Heart right ventricle (tissue), 16 donors: ENCODE measurements around the gene LMTK3. TPM values are rescaled to one million over a fixed set of nuclear protein-coding genes. Genes with fewer than 3 reads are reported as not detected.

Source experiments
- ATAC-seq, 8 donors: fragments of 200-7000 bp; cut with Tn5 transposase; one replicate each; pipeline ENCODE4 v1.9.1; 2020; ENCODE audit warnings: mild to moderate bottlenecking in 8 of 8, moderate library complexity in 8 of 8, moderate number of reproducible peaks in 1 of 8
- DNase-seq, 2 donors: peaks; one replicate each; pipeline ENCODE4 v3.0.0-alpha.2; 2020
- H3K27ac ChIP-seq, 10 donors: fragments of 200-600 bp; sonication (generic) in 2 of 10; one replicate each; pipeline versions ENCODE4 v1.5.0 to v1.8.0; 2020 to 2022; ENCODE audit warnings: mild to moderate bottlenecking in 3 of 10
- H3K27me3 ChIP-seq, 7 donors: fragments of 200-600 bp; one replicate each; pipeline ENCODE4 v1.8.0; 2021 to 2022; ENCODE audit warnings: mild to moderate bottlenecking in 2 of 7
- H3K36me3 ChIP-seq, 9 donors: fragments of 200-600 bp; sonication (generic) in 1 of 9; one replicate each; pipeline versions ENCODE4 v1.5.0 to v1.8.0; 2020 to 2022; ENCODE audit warnings: mild to moderate bottlenecking in 2 of 9
- H3K4me1 ChIP-seq, 9 donors: fragments of 200-600 bp; sonication (generic) in 1 of 9; one replicate each; pipeline versions ENCODE4 v1.5.0 to v1.8.0; 2020 to 2022; ENCODE audit warnings: mild to moderate bottlenecking in 4 of 9
- H3K4me3 ChIP-seq, 10 donors: fragments of 200-600 bp; sonication (generic) in 2 of 10; one replicate each; pipeline versions ENCODE4 v1.5.0 to v1.8.0; 2020 to 2022; ENCODE audit warnings: mild to moderate bottlenecking in 7 of 10, moderate library complexity in 2 of 10
- H3K9me3 ChIP-seq, 11 donors: fragments of 200-600 bp in 10 of 11; sonication (generic) in 2 of 11; one replicate each; pipeline versions ENCODE4 v1.5.0 to v1.8.0; 2013 to 2022; ENCODE audit warnings: mild to moderate bottlenecking in 2 of 11, control low read depth in 1 of 11, moderate library complexity in 1 of 11
- WGBS, 2 donors: extraction: QIAGEN DNeasy Blood & Tissue Kit; methylation state at CpG; one replicate each; pipeline ENCODE4 v1.1.7; 2013; ENCODE audit warnings: inconsistent platforms in 1 of 2; 5-methylcytosine and 5-hydroxymethylcytosine counted together
- intact Hi-C, 10 donors: fragments of 100-400 bp; cut with DNase I; formaldehyde crosslinking; loops; one replicate each; pipeline versions ENCODE4 v1.11.1 to v1.14.2; 2022
- polyA plus RNA-seq, 2 donors: library from polyadenylated mRNA; stranded (reverse); fragments of 200-250 nt; gene quantifications; one replicate each; pipeline ENCODE4 v1.2.3, GENCODE V29; 2013
- total RNA-seq, 10 donors: library from RNA; stranded (reverse); fragmentation: NEBNext Ultra II Directional in 3 of 10; extraction: Animal tissue kit (Norgen Biotek cat#: 25700) in 3 of 10; gene quantifications; one replicate each; pipeline versions ENCODE4 v1.2.1 to v1.2.4, GENCODE V29; 2021 to 2023
- TF ChIP-seq, protein P1 (sequence below), 9 donors: fragments of 200-600 bp; sonication (generic) in 2 of 9; IDR thresholded peaks; one replicate each; pipeline versions ENCODE4 v1.5.0 to v1.8.0; 2021 to 2022; ENCODE audit warnings: antibody characterized with exemption in 9 of 9, mild to moderate bottlenecking in 5 of 9, moderate library complexity in 1 of 9
- donor health status: Arrhythmogenic right ventricular cardiomyopathy.
- donor health status: ischemic (EF 13 %, LVEDD 7.1; RV severe dilation, severe dysfunction).
- donor health status: healthy with polysubstance abuse.
- donor health status: DM: no; HTN: yes; CAD: no.
- donor health status: DM: no; HTN: no; CAD: no.
- donor health status: ischemic (EF 25% LVEDD 6.9; RV normal size, moderate dysfunction).
- donor health status: ischemic (EF 25% LVEDD 5.7; RV mildly dilated, moderate dysfunction).
- donor health status: healthy.
- donor health status: DM: yes; HTN: yes; CAD: no.
- donor health status: Ischemic cardiomyopathy.
- donor health status: ischemic (EF 35%, LVEDD 5.7; RV mildly dilated, moderate dysfunction).
- donor health status: nonischemic (EF 11% LVEDD 7.7; RV severe dilation, severe dysfunction).
- donor health status: DM: yes; HTN: yes; CAD: no.
- donor health status: PGD.
- donor health status: ischemic (EF 29% LVEDD 5.4; RV normal size, mild dysfunction).
- donor health status: nonischemic (EF 23%, LVEDD 6.1; RV moderate dilation, normal function).

The LMTK3 gene
- total and polyA plus RNA-seq, 12 donors = 0.12 to 1.5 (median 0.88) TPM

DNA sequence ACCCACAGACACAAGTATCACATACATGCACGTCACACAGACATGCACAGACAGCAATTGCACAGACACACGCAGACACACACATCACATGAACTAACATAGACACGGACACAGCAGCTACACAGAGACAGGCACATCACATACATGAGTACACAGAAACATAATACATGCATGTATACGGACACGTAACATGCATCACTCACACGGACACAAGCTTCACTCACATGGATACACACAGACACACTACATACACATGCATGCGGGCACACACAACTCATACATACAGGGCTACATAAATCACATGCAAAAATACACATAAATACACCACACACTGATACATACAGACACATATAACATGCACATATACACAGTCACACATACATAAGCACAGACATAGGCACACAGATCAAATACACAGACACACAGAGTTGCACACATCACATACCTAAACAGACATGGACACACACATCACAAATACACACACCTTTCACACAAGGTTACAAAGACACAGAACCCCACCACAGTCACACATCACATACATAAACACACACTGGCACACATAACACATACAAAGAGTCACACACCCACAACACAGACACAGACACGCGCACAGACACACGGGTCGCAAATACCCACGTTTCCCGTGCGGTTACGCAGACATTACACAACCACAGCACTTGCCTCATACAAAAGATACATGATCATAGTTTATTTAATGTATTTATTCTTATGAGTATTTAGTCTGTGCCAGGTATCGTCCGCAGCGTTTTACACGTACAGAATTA lies 1.1 kb upstream of the LMTK3 start:
- DNase-seq (no peak), ATAC-seq (no peak)
- Histone ChIP-seq H3K4me3 (peak overlapping the region in 3 of 10 donors; percentile 42 to 66 (median 64)), H3K27ac (no peak overlapping the region), H3K27me3 (peaks cover 4 to 48% (median 35%) of the 10 kb centered on the region in 7 donors), H3K9me3 (no peaks in the 10 kb centered on the region), H3K4me1 (peaks cover 0 to 27% (median 12%) of the 10 kb centered on the region in 9 donors), H3K36me3 (no peaks in the 10 kb centered on the region)
- intact Hi-C loops = loop anchor here in 2 of 10 donors (5.0 kb wide), 1 partner anchor 70 kb away; no protein-coding TSS in a partner anchor
- 45 to 46% methylated on average over 19 of the region's 19 CpGs for WGBS, 2 donors
- TF ChIP-seq, protein P1, sequence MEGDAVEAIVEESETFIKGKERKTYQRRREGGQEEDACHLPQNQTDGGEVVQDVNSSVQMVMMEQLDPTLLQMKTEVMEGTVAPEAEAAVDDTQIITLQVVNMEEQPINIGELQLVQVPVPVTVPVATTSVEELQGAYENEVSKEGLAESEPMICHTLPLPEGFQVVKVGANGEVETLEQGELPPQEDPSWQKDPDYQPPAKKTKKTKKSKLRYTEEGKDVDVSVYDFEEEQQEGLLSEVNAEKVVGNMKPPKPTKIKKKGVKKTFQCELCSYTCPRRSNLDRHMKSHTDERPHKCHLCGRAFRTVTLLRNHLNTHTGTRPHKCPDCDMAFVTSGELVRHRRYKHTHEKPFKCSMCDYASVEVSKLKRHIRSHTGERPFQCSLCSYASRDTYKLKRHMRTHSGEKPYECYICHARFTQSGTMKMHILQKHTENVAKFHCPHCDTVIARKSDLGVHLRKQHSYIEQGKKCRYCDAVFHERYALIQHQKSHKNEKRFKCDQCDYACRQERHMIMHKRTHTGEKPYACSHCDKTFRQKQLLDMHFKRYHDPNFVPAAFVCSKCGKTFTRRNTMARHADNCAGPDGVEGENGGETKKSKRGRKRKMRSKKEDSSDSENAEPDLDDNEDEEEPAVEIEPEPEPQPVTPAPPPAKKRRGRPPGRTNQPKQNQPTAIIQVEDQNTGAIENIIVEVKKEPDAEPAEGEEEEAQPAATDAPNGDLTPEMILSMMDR (IDR thresholded peaks at IDR 0.05) = no peak

DNA sequence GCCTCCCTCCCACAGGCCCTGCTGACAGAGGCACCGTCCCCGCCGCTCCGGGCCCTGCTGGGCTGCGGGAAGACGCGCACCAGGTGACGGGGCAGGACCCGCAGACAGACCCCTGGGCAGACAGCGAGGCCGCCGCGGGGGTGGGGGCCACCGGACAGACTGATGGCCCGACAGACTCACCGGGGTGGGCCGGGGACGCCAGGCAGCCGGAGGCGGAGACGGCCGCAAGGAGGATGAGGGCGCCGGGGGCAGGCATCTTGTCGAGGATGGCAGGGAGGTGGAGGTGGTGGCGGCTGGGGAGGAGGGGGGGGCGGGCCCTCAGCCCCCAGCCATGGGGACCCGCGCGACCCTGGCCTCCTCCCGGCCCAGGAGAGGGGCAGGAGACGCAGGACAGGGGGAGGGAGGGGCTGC lies 309 bp downstream of the LMTK3 start:
- DNase-seq = no peak
- ATAC-seq = no peak
- Histone ChIP-seq H3K4me1 (peaks cover 0 to 27% (median 12%) of the 10 kb centered on the region in 9 donors), H3K4me3 (peak overlapping the region in 6 of 10 donors; percentile 3 to 37 (median 26)), H3K27me3 (peaks cover 4 to 48% (median 35%) of the 10 kb centered on the region in 7 donors), H3K27ac (no peak overlapping the region), H3K36me3 (no peaks in the 10 kb centered on the region), H3K9me3 (no peaks in the 10 kb centered on the region)
- intact Hi-C loops = loop anchor here in 3 of 10 donors (2.0 to 5.0 kb wide), 2 partner anchors 63 to 71 kb away; no protein-coding TSS in a partner anchor
- TF ChIP-seq, protein P1 (IDR thresholded peaks at IDR 0.05) = no peak
- WGBS, 2 donors = 1 to 2% methylated on average over 30 to 31 of the region's 32 CpGs

DNA sequence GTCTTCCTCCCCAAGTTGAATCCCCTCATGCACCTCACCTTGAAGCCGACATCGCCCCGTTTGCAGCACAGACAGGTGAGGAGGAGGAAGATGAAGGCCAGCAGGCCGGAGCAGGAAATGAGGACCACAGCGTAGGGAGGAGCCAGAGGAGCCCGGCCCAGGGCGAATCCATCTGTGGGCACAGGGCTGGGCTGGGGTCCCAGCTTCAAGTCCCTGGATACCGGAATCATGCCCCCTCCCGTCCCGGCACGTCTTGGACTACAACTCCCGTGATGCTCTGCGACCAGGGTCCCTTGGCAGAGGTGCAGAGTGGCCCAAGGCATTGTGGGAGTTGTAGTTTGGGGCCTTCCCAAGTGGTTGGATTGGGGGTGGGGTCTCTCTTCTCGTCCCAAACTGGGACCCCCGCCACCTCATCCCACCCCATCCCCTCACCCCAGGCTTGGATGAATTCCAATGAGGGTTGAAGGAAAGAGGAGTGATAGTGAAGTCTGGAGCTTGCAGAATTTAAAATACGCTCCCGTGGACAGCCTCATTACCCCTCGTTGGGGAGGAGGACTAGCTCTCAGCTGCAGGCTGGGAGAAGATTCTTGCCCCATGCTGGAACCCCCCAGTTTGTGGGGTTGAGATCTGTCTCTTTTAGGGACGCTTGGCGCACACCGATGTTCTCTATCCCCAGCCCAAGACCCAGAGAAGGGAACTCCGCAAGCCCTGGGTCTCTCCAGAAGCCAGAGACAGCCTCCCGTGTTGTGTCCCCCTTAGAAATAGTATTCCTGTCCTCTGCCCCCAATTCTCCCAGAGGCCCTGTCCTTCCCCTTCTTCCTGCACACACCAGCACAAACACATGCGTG lies 990 bp downstream of the LMTK3 start:
- H3K4me3 ChIP-seq = peak overlapping the region in 8 of 10 donors; percentile 17 to 37 (median 26)
- no peaks in the 10 kb centered on the region for H3K36me3 ChIP-seq
- WGBS, 2 donors = 11 to 12% methylated on average over 24 of the region's 24 CpGs
- DNase-seq = peak; percentile 60 to 79
- H3K27ac ChIP-seq = no peak overlapping the region
- peaks cover 4 to 48% (median 35%) of the 10 kb centered on the region in 7 donors for H3K27me3 ChIP-seq
- no peaks in the 10 kb centered on the region for H3K9me3 ChIP-seq
- peaks cover 0 to 27% (median 12%) of the 10 kb centered on the region in 9 donors for H3K4me1 ChIP-seq
- TF ChIP-seq, protein P1 (IDR thresholded peaks at IDR 0.05) = no peak
- ATAC-seq = peak; percentile 75 to 89 (median 81)
- intact Hi-C loops = loop anchor here in 3 of 10 donors (2.0 to 5.0 kb wide), 2 partner anchors 64 to 72 kb away; no protein-coding TSS in a partner anchor
